Activated B cell treated with CpG ODN at 0.5 μM for 24 hours (primary cell): ENCODE data around the gene NUAK2. TPM values are rescaled to one million over a fixed set of nuclear protein-coding genes. Genes with fewer than 3 reads are reported as not detected.

Experiments
- ATAC-seq: fragments of 200-7000 bp; cut with Tn5 transposase; one replicate; pipeline ENCODE4 v1.10.0; 2021; ENCODE audit warnings: low read depth, mild to moderate bottlenecking, moderate library complexity
- CTCF ChIA-PET: fragments of 350-600 bp; sonication (Branson Sonifier 250); formaldehyde crosslinking; loops from one replicate; lab custom pipeline; 2021; ENCODE audit warnings: antibody characterized with exemption; lab: Charles Lee
- POLR2A ChIA-PET: fragments of 350-600 bp; sonication (Branson Sonifier 250); formaldehyde crosslinking; loops from one replicate; lab custom pipeline; 2021; ENCODE audit warnings: antibody characterized with exemption; lab: Charles Lee
- DNase-seq: peaks from one replicate; pipeline ENCODE4 v3.0.0; 2022
- H3K27ac Mint-ChIP-seq: one replicate; pipeline ENCODE4 v1.8.0; 2020; ENCODE audit warnings: mixed read lengths
- H3K27me3 Mint-ChIP-seq: one replicate; pipeline ENCODE4 v1.8.0; 2021; ENCODE audit warnings: mixed read lengths
- H3K36me3 Mint-ChIP-seq: one replicate; pipeline ENCODE4 v1.8.0; 2021; ENCODE audit warnings: low read depth, mixed read lengths
- H3K4me1 Mint-ChIP-seq: one replicate; pipeline ENCODE4 v1.8.0; 2021; ENCODE audit warnings: mixed read lengths
- H3K4me3 Mint-ChIP-seq: one replicate; pipeline ENCODE4 v1.8.0; 2020; ENCODE audit warnings: mild to moderate bottlenecking, mixed read lengths
- H3K9me3 Mint-ChIP-seq: one replicate; pipeline ENCODE4 v1.8.0; 2020; ENCODE audit warnings: mixed read lengths
- intact Hi-C: fragments of 100-400 bp; cut with micrococcal nuclease; formaldehyde crosslinking; loops from one replicate; pipeline ENCODE4 v1.15.1; 2024
- total RNA-seq: library from RNA; stranded (reverse); gene quantifications from 2 replicates; pipeline ENCODE4 v1.2.3, GENCODE V29; 2022
- TF ChIP-seq, protein P1 (sequence below): fragments of 200-600 bp; IDR thresholded peaks from one replicate; pipeline ENCODE4 v1.8.0; 2022; ENCODE audit warnings: antibody characterized with exemption, mild to moderate bottlenecking

Gene NUAK2
- total RNA-seq, 1 donor from 2014 or later, result 26.2 TPM

DNA sequence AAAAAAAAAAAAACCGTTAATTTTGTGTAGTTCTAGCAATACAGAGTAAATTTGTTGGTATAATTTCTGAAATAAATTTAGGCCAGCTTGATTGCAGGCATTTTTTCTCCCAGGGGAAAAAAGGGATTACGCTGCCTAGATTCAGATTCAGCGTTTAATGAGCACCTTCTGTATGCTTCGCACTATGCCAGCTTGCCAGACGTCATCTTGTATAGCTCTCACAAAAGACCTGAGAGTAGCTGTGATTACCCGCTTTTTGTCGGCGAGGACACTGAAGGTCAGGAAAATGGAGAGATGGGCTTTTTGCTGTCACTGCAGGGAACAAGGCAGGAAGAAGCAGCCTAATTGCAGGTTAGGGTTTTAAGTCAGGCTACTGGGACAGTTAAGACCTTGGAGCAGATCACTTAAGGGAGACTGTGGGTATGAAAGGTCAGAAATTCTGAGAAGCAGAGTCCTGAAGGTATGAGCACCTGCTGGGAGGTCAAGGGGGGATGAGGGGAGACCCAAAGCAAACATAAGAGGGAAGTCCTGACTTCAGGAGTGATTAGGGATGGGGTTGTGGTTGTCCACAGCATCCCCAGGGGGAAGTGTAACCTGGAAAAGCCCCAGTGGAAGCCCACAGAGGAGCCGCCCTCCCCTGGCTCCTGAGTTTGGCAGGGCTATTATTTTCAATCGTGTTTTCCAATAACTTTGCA, 54.8 kb downstream of the NUAK2 start:
- H3K36me3 Mint-ChIP-seq, result no peaks in the 10 kb centered on the region

DNA sequence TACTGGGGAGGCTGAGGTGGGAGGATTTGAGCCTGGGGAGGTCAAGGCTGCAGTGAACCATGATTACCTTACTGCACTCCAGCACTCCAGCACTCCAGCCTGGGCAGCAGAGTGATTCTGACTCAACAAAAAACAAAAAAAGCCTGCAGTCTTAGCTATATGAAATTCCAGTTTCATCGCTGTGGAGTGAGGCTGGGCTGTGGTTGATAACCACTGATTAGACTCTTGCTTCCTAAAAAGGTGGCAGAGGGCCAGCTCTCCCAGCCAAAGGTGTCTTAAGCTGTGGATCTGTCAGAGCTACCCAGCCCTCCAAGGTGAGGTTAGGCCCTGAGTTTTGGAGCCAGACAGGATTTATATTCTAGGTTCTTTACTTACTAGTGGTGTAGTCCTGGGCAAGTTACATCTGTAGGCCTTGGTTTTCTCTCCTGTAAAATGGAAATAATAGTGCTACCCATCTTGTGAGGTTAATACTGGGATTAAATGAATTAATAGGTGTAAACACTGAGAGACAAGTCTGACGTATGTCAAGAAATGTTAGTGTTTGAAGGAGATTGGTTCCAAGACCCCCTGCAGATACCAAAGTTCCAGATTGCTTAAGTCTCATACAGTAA, 57.9 kb downstream of the NUAK2 start:
- ChIA-PET POLR2A (no interaction called here), CTCF (no interaction called here)
- peaks cover 5% of the 10 kb centered on the region for H3K27me3 Mint-ChIP-seq
- no peak for ATAC-seq
- H3K9me3 Mint-ChIP-seq, result no peaks in the 10 kb centered on the region
- intact Hi-C loops, result no loop called here
- no peak overlapping the region for H3K4me3 Mint-ChIP-seq
- H3K4me1 Mint-ChIP-seq, result peaks cover 6% of the 10 kb centered on the region
- H3K36me3 Mint-ChIP-seq, result no peaks in the 10 kb centered on the region
- TF ChIP-seq, protein P1, sequence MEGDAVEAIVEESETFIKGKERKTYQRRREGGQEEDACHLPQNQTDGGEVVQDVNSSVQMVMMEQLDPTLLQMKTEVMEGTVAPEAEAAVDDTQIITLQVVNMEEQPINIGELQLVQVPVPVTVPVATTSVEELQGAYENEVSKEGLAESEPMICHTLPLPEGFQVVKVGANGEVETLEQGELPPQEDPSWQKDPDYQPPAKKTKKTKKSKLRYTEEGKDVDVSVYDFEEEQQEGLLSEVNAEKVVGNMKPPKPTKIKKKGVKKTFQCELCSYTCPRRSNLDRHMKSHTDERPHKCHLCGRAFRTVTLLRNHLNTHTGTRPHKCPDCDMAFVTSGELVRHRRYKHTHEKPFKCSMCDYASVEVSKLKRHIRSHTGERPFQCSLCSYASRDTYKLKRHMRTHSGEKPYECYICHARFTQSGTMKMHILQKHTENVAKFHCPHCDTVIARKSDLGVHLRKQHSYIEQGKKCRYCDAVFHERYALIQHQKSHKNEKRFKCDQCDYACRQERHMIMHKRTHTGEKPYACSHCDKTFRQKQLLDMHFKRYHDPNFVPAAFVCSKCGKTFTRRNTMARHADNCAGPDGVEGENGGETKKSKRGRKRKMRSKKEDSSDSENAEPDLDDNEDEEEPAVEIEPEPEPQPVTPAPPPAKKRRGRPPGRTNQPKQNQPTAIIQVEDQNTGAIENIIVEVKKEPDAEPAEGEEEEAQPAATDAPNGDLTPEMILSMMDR, result no peak
- no peak for DNase-seq
- no peak overlapping the region for H3K27ac Mint-ChIP-seq

More for the DNA sequence above, 54.8 kb downstream of the NUAK2 start:
- Mint-ChIP-seq H3K4me3 (no peak overlapping the region), H3K27me3 (peaks cover 5% of the 10 kb centered on the region), H3K9me3 (no peaks in the 10 kb centered on the region), H3K4me1 (peaks cover 6% of the 10 kb centered on the region), H3K27ac (no peak overlapping the region)
- ChIA-PET POLR2A (interaction anchor here (0.7 kb wide), 1 partner anchor 34 kb away, joined by 4 read pairs; no protein-coding TSS in a partner anchor), CTCF (interaction anchor here (0.8 to 2.6 kb wide), 2 partner anchors 38 to 58 kb away, joined by 4 to 6 read pairs; no protein-coding TSS in a partner anchor)
- intact Hi-C loops, result no loop called here
- DNase-seq (no peak), ATAC-seq (no peak)
- TF ChIP-seq, protein P1, result no peak

DNA sequence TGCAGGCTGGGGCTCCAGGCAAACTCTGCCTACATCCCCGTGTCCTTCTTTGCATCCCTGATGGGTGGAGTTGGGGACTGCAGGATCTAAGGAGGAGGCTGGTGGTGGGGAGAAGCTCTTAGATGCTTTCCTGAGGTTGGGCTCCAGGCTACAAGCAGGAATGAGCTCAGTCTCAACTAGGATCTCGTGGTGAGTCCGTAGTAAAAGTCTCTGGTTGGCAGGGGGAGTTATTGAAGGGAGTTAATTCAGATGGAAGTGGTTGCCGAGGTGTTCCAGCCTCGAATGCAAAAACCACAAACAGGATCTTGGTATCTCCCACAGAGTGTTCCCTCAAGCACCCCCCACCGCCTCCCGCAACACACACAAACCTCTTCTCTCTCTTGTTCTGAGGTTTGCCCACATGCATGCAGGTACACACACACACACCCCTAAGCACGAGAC, 58.8 kb downstream of the NUAK2 start:
- TF ChIP-seq, protein P1, result no peak
- ChIA-PET CTCF (interaction anchor here (3.9 kb wide), 1 partner anchor 34 kb away, joined by 18 read pairs; the partner anchor contains the start of gene TMCC2), POLR2A (no interaction called here)
- Mint-ChIP-seq H3K4me1 (peaks cover 6% of the 10 kb centered on the region), H3K36me3 (no peaks in the 10 kb centered on the region), H3K9me3 (no peaks in the 10 kb centered on the region), H3K27me3 (peaks cover 5% of the 10 kb centered on the region), H3K27ac (no peak overlapping the region), H3K4me3 (no peak overlapping the region)
- intact Hi-C loops, result no loop called here
- DNase-seq, result no peak
- ATAC-seq, result no peak

DNA sequence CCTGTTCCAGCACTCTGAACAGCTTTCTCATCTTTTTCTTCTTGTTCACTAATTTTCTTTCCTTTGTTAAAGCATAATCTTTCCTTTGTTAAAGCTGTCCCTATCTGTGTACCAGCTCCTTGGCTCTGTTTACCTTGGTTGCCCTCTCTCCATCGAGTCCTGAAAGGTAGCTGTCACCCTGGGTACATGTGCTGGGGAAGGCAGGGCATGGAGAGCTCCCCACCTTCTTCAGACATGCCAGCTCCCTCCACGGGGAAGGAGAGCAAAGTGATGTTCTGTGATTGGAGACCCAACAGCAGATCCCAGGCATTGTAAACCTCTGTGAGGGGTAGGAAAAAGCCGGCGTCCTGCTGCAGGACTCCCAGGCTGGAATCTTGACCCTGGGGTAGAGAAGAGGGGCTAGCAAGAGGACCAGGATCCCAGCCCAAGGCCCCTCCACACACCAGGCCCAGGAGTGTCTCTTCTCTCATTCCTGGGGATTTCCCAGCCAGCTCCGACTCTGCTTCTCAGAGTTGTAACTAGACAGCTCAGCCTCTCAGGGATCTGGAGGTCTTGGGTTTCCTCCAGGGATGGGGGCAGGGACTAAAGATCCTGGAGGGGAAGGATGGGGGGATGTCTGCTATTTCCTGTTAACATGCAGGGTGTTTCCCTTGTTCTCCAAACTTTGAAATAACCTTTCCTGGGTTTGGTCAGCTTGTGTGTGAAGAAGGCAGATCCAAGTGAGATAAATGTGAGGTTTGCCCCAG, 59.4 kb downstream of the NUAK2 start:
- Mint-ChIP-seq H3K4me1 (peaks cover 2% of the 10 kb centered on the region), H3K9me3 (no peaks in the 10 kb centered on the region), H3K36me3 (no peaks in the 10 kb centered on the region), H3K27ac (no peak overlapping the region), H3K27me3 (peaks cover 8% of the 10 kb centered on the region), H3K4me3 (no peak overlapping the region)
- ChIA-PET CTCF (interaction anchor here (3.9 kb wide), 1 partner anchor 33 kb away, joined by 18 read pairs; the partner anchor contains the start of gene TMCC2), POLR2A (interaction anchor here (0.6 kb wide), 1 partner anchor 192 kb away, joined by 3 read pairs; no protein-coding TSS in a partner anchor)
- intact Hi-C loops, result no loop called here
- ATAC-seq, result no peak
- no peak for DNase-seq
- TF ChIP-seq, protein P1, result no peak
